ENCODE results near the gene EFCAB10. TPM values are rescaled to one million over a fixed set of nuclear protein-coding genes. Genes with fewer than 3 reads are reported as not detected.
A peak's percentile ranks its signal among the peaks of the same experiment; 100 is the strongest.

Gene EFCAB10
- total and polyA plus RNA-seq, 2 of the 13 experiments (the other 11 are each of a cell fraction or from before 2014, with no cell fraction given) = 0.40 TPM; not detected in 1

DNA sequence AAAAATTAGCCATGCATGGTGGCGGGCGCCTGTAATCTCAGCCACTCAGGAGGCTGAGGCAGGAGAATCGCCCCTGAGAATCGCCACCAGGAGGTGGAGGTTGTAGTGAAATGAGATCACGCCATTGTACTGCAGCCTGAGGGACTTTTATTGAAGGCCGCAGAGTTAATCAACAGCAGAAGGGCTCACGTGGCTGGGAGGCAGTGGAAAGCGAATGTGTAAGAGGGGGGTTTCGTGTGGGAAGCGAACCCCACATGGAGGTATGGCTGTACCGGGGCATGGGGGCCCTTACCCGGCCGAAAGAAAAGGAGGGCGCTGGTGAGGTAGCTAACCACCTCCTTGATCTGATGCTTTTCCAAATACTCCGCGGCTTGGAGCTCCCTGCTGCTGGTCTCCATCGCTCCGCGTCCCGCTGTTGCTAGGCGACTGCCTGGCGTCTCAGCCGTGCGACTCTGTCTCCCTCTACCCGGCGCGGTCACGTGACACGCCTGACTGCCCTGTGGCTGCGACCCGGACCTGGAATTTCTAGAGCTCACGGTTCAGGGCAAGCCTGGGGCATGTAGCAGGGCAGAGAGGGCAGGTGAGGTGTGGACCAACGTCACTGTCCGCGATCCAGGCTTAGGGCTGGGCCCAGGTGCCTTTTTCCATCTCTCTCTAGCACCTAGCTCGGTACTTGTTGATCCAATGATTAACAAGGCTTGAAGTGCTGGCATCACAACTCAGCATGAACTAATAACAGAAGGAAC lies at the start of gene EFCAB10 (continued):
- no peak for TF ChIP-seq YY1 (IDR thresholded peaks at IDR 0.05; ENCODE audit: insufficient read depth, insufficient replicate concordance, low read depth, low read length)
- TF ChIP-seq, protein P1, sequence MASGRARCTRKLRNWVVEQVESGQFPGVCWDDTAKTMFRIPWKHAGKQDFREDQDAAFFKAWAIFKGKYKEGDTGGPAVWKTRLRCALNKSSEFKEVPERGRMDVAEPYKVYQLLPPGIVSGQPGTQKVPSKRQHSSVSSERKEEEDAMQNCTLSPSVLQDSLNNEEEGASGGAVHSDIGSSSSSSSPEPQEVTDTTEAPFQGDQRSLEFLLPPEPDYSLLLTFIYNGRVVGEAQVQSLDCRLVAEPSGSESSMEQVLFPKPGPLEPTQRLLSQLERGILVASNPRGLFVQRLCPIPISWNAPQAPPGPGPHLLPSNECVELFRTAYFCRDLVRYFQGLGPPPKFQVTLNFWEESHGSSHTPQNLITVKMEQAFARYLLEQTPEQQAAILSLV (CRISPR knock-in tag; IDR thresholded peaks at IDR 0.05; ENCODE audit: borderline replicate concordance) = no peak
- TF ChIP-seq JUNB (CRISPR knock-in tag; IDR thresholded peaks at IDR 0.05; ENCODE audit: borderline replicate concordance) = no peak
- TF ChIP-seq RFXAP (CRISPR knock-in tag; IDR thresholded peaks at IDR 0.05; ENCODE audit: borderline replicate concordance) = 0 out of 2 replicates have a peak, but pooled peaks have one; percentile 36
- 0 out of 4 replicates have a peak, but pooled peaks of 1 of the 2 experiments have one; percentile 36 for TF ChIP-seq KLF16 (CRISPR knock-in tag; IDR thresholded peaks at IDR 0.05)
- TF ChIP-seq CREM (IDR thresholded peaks at IDR 0.05) = peak; percentile 21; the same call in 1 of the 2 replicates
- no peak for TF ChIP-seq CREM (CRISPR knock-in tag; IDR thresholded peaks at IDR 0.05)
- no peak for TF ChIP-seq IKZF4 (CRISPR knock-in tag; IDR thresholded peaks at IDR 0.05; ENCODE audit: borderline replicate concordance, low read depth, not compliant biosample characterization)
- TF ChIP-seq, protein P2, sequence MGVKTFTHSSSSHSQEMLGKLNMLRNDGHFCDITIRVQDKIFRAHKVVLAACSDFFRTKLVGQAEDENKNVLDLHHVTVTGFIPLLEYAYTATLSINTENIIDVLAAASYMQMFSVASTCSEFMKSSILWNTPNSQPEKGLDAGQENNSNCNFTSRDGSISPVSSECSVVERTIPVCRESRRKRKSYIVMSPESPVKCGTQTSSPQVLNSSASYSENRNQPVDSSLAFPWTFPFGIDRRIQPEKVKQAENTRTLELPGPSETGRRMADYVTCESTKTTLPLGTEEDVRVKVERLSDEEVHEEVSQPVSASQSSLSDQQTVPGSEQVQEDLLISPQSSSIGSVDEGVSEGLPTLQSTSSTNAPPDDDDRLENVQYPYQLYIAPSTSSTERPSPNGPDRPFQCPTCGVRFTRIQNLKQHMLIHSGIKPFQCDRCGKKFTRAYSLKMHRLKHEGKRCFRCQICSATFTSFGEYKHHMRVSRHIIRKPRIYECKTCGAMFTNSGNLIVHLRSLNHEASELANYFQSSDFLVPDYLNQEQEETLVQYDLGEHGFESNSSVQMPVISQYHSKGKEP (CRISPR knock-in tag; IDR thresholded peaks at IDR 0.05) = no peak
- TF ChIP-seq DMAP1 (CRISPR knock-in tag; IDR thresholded peaks at IDR 0.05) = peak; percentile 45; the same call in 1 of the 2 replicates
- peak; percentile 91 for TF ChIP-seq RFX3 (CRISPR knock-in tag; IDR thresholded peaks at IDR 0.05)
- 0 out of 2 replicates have a peak, but pooled peaks have one; percentile 22 for TF ChIP-seq NFKB2 (CRISPR knock-in tag; IDR thresholded peaks at IDR 0.05; ENCODE audit: borderline replicate concordance)
- peak; percentile 63; the same call in 1 of the 2 replicates for TF ChIP-seq NAIF1 (CRISPR knock-in tag; IDR thresholded peaks at IDR 0.05; ENCODE audit: borderline replicate concordance)
- TF ChIP-seq CENPX (CRISPR knock-in tag; IDR thresholded peaks at IDR 0.05) = no peak
- no peak for TF ChIP-seq SMAD9 (CRISPR knock-in tag; IDR thresholded peaks at IDR 0.05)
- peak; percentile 91 for TF ChIP-seq HNRNPLL (IDR thresholded peaks at IDR 0.05; ENCODE audit: low read depth, low read length, poor library complexity, severe bottlenecking)
- TF ChIP-seq, protein P3, sequence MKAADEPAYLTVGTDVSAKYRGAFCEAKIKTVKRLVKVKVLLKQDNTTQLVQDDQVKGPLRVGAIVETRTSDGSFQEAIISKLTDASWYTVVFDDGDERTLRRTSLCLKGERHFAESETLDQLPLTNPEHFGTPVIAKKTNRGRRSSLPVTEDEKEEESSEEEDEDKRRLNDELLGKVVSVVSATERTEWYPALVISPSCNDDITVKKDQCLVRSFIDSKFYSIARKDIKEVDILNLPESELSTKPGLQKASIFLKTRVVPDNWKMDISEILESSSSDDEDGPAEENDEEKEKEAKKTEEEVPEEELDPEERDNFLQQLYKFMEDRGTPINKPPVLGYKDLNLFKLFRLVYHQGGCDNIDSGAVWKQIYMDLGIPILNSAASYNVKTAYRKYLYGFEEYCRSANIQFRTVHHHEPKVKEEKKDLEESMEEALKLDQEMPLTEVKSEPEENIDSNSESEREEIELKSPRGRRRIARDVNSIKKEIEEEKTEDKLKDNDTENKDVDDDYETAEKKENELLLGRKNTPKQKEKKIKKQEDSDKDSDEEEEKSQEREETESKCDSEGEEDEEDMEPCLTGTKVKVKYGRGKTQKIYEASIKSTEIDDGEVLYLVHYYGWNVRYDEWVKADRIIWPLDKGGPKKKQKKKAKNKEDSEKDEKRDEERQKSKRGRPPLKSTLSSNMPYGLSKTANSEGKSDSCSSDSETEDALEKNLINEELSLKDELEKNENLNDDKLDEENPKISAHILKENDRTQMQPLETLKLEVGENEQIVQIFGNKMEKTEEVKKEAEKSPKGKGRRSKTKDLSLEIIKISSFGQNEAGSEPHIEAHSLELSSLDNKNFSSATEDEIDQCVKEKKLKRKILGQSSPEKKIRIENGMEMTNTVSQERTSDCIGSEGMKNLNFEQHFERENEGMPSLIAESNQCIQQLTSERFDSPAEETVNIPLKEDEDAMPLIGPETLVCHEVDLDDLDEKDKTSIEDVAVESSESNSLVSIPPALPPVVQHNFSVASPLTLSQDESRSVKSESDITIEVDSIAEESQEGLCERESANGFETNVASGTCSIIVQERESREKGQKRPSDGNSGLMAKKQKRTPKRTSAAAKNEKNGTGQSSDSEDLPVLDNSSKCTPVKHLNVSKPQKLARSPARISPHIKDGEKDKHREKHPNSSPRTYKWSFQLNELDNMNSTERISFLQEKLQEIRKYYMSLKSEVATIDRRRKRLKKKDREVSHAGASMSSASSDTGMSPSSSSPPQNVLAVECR (CRISPR knock-in tag; IDR thresholded peaks at IDR 0.05; ENCODE audit: borderline replicate concordance) = peak; percentile 88
- no peak for TF ChIP-seq ZNF451 (CRISPR knock-in tag; IDR thresholded peaks at IDR 0.05)
- no peak for TF ChIP-seq SOX13 (IDR thresholded peaks at IDR 0.05)
- no peak for TF ChIP-seq SOX13 (CRISPR knock-in tag; conservative IDR thresholded peaks at IDR 0.05 in 1 of 2, IDR thresholded peaks at IDR 0.05 in 1 of 2)
- TF ChIP-seq ZFX (CRISPR knock-in tag; IDR thresholded peaks at IDR 0.05; ENCODE audit: low read depth) = peak; percentile 43; the same call in 1 of the 2 replicates
- no peak for TF ChIP-seq ADNP (CRISPR knock-in tag; IDR thresholded peaks at IDR 0.05)
- peak; percentile 88; the same call in 1 of the 2 replicates for TF ChIP-seq ZNF292 (CRISPR knock-in tag; IDR thresholded peaks at IDR 0.05; ENCODE audit: borderline replicate concordance, low read depth)
